Measurements from ENCODE around the gene AGGF1.
"Not testable (repeated sequence)": the region's sequence is repeated elsewhere in the genome, so short reads cannot be mapped to it uniquely, and the experiment has no call there.

Gene AGGF1

DNA sequence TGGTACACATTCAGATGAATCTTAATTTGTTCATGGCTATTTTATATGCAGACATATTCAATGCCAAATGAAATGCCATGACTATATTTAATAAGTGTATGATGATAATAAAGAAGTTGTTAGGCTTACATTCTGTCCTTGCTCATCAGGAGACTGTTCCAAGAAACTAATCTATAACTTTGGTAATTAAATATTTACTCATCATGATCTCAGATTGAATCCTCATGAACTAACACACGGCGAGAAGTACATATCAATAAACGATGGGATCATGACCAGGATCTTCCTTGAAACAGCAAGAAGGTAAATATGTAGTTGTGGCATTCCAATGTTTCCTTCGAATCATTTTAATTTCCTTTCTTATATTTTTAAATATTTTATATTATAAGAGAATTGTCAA, 12.5 kb upstream of the AGGF1 start:
- no peak for DNase-seq (ENCODE audit: low read depth)
- H3K4me3 ChIP-seq (ENCODE audit: low read depth, low read length), result no peak overlapping the region

DNA sequence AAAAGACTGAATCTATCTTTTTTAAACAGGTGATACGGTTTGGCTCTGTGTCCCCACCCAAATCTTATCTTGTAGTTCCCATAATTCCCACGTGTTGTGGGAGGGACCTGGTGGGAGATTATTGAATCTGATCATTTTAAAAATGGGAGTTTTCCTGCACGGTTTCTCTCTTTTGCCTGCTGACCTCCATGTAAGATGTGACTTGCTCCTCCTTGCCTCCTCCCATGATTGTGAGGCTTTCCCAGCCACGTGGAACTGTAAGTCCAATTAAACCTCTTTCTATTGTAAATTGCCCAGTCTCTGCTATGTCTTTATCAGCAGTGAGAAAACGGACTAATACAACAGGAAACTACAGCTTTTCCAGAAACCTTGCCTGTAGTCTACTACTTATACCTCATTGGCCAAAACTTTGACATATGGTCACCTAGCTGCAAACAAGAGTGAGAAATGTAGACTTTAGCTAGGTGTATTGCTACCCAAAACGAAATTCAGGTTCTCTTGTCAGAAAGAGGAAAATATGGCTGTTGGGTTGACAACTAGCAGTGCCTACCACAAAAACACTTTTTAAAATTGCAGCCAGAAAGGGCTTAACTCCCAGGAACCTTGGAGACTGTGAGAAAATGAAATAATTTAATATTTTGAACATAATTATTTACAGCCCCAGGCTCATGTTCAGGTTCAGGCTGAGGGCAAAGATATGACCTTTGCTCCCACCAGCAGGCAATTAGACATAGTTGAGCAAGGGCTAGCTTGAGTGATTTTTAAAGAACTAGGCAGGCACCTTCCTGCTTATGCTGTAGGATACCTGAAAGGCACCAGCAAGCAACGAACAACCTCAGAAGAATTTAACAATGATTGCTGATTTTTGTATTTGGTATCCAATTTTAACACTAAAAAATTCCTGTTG, 7.4 kb upstream of the AGGF1 start:
- H3K4me3 ChIP-seq (ENCODE audit: low read depth, low read length), result no peak overlapping the region
- no peak for DNase-seq (ENCODE audit: low read depth)

DNA sequence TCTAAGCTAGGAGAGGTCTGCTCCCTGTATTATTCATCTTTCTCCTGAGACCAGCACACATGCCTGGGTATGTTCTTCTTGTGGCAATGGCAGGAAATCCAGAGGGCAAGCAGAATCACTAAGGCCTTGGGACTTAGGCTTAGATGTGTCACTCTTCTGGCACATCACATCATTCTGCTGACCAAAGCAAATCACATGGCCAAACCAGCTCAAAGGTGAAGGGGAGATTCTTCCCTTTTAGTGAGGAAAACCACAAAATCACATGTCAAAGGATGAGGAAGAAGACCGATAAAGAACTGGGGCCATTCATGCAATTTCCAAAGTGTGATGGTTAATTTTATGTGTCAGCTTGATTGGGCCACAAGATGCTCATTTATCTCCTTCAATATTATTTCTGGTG, 5.7 kb upstream of the AGGF1 start:
- DNase-seq (ENCODE audit: low read depth), result no peak
- no peak overlapping the region for H3K4me3 ChIP-seq (ENCODE audit: low read depth, low read length)

DNA sequence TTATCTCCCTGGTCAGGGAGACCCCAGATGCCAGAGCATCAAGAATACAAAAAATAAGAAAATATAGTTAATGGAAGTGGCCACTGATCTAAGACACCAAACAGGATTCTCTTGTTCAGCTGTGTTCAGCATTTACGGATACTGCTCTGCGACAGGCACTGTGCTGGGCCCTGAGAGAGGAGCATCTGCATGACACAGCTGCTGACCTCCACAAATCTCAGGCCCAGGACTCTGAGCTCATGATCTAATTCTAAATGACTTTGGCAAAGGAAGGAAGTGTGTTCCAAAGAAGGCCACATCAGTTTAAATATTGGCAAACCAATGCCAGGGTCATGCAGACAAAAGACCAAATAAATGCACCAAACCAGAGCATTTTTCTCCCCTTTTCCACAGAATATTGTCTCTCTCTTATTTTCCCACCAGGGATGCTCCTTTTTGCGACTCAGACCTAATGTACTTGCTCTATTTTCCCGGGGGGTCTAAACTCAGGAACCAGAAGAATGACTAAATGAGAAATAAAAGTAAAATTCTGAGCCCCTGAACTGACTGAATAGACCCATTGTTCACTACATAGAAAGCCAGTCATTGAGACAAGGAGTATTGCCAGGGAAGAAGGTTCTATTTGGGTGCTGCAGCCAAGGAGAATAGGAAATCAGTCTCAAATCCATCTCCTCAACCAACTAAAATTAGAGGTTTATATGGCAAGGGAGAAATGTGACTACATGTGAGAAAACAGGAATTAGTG, 1.4 kb upstream of the AGGF1 start:
- H3K4me3 ChIP-seq (ENCODE audit: low read depth, low read length), result no peak overlapping the region
- DNase-seq (ENCODE audit: low read depth), result no peak

DNA sequence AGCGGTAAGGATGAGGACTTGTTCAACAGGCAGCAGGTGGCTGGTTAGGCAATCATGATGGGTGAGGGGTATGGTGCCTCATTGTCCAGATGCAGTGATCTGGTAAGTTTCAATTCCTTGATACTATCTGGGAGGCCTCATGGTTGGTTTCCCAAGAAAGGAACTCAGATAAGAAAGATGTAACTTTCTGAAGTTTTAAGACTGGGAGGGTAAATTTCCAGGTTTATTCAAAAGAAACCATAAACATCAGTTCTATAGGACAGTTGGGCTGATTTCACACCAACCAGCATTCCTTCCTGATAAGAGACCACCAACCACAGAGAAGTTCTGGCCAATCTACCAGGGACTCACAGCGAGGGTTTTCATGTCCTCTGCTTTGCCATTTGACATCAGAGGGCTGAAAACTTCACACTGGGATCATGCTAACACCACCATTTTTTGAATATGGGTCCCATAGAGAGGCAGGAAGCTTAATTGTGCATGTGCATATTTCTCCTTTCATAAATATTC, 773 bp upstream of the AGGF1 start:
- H3K4me3 ChIP-seq (ENCODE audit: low read depth, low read length), result peak overlapping the region; percentile 95
- DNase-seq (ENCODE audit: low read depth), result no peak

DNA sequence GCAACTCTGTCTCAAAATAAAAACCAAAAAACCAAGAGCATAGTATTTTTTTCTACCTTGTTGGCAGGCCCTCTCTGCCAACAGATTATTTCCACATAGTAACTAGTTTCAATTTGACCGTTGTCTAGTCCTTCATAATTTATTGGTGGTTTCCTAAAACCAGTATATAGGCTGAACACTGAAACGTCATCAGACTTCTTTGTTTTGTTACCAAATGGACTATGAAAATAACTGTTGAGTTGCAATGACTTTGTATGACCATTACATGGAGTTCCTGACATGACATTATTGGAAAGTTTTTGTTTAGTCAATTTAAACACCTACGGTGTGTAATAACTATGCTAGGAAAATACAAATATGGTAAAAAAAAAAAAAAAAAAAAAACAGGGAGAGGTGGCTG, 1.7 kb downstream of the AGGF1 start:
- no peak overlapping the region for H3K4me3 ChIP-seq (ENCODE audit: low read depth, low read length)
- no peak for DNase-seq (ENCODE audit: low read depth)

DNA sequence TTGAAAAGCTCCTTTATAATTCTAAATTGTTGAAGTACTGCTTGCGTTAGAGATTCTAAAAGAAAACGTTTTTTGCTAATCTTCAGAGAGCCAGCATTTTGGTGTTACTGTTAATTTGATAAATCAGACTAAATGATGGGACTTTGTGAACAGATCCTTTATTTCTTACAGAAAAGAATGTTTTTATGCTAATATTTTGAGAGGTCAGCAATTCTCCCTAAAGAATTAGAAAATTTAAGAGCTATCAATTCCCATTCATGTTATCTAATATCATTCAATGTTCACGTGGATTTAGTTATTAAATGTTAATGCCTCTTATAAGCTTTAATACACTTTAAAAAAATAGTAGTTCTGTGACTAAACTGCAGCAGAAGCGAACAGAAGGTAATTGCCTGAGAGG, 2.4 kb downstream of the AGGF1 start:
- no peak for DNase-seq (ENCODE audit: low read depth)

DNA sequence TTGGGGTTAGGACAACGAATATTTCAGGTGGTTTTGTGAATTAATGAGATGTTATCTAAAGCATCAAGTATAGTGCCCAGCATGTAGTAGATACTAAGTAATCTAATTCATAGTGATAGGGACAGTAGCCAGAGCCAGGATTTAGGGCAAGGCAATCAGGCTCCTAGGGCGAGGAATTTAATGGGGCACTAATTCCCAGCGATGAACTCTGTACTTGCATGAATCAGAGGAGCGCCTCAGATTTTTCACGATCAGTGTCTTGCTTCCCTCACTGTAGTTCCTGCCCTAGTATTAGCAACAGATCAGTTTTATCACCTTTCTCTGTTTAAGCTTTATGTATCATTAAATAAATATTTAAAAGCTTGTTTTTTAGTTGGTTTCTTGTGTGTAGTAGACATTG, 3.1 kb downstream of the AGGF1 start:
- no peak for DNase-seq (ENCODE audit: low read depth)
- no peak overlapping the region for H3K4me3 ChIP-seq (ENCODE audit: low read depth, low read length)

More for the DNA sequence above, 2.4 kb downstream of the AGGF1 start:
- no peak overlapping the region for H3K4me3 ChIP-seq (ENCODE audit: low read depth, low read length)

DNA sequence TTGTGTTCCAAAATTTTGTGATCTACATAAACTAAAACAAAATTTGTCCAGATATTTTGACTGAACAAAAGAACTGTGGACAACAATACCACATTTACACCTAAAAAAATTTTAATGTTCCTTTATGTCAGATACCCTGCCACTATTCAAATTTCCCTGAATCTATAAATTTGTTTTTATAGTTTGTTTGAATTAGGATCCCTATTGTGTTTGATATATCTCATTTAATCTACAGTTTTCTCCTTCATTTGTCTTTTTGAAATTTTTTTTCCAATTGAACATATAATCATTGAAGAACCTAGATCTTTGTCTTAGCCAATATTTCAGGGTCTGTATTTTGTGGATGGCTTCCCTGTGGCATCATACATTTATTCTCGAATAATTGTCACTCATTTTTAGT, 5.7 kb downstream of the AGGF1 start:
- DNase-seq (ENCODE audit: low read depth), result no peak

DNA sequence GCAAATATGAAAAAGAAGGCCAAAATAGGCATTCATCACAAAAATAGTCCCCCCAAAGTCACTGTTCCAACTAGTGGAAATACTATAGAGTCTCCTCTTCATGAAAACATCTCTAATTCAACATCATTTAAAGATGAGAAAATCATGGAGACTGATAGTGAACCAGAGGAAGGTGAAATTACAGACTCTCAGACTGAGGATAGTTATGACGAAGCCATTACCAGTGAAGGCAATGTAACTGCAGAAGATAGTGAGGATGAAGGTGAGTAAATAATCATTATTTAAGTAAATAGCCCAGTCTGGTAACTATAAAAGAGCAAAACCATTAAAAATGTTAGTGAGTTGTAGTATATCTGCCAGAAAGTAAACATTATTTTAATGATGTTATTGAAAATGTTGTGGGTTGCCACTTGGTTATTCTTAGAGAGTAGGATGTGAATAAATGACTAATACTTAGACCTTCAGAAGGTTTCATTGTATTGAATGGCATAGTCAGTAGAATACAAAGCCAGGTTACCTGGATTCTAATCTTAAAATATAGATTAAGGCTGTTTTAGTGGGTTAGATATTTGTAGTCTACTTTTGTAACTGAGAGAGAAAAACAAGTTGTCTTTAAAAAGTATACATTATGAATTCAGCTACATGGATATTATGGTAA, 16.3 kb downstream of the AGGF1 start:
- no peak for DNase-seq (ENCODE audit: low read depth)
- H3K4me3 ChIP-seq (ENCODE audit: low read depth, low read length), result no peak overlapping the region

More for the DNA sequence above, 5.7 kb downstream of the AGGF1 start:
- H3K4me3 ChIP-seq (ENCODE audit: low read depth, low read length), result no peak overlapping the region

DNA sequence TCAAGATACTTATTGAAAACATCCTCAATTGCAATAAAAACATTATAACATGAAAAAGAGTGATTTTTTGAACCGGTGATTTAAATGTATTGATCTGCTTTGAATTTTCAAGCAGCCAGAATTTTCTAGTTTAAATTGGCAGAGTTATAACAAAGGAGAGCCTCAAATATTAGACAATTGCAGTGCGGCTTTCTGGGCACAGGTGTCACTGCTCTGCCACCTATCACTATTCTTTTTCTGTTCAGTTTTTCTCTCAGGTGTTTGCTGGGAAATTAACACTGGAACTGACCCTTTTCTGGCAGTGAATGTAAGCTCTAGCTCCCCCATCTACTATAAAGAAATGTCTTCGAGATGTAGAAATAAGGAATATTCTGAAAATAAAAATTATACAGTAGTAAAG, 33.8 kb downstream of the AGGF1 start:
- H3K4me3 ChIP-seq (ENCODE audit: low read depth, low read length), result no peak overlapping the region
- DNase-seq (ENCODE audit: low read depth), result no peak

DNA sequence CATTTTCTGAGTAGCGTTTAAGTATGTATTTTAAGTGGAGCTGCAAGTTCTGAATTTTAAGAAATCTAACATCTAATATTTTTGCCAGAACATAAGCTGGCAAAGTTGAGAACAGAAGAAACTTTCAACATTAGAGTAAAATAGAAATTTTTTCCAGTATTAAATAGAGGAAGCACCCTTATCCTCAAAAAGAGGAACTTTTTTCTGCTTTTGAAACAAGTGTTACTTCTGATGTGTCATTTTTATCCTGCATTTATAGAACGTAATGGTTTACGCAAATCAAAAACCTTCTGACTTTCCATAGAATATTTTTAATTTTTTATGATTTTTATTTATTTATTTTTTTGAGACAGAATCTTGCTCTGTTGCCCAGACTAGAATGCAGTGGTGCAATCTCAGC, 35.1 kb downstream of the AGGF1 start:
- no peak for DNase-seq (ENCODE audit: low read depth)
- no peak overlapping the region for H3K4me3 ChIP-seq (ENCODE audit: low read depth, low read length)

DNA sequence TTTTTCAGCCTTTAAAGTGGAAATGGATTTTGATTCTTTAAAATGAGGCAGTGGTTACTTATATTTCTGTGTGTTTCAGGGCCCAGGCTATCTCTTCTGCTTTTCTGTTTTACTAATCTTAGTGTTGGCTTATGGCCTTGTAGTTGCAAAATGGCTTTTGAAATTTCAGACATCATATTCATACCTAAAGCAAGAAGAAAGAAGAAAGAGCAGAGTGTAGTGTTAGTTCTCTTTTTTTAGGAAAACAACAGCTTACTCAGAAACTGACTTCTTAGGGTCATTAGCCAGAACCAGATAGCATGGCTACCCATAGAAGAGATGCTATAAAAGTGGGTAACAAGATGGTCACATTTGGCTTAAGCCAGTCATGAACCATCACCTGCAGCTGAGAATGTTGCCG, 36.0 kb downstream of the AGGF1 start:
- no peak overlapping the region for H3K4me3 ChIP-seq (ENCODE audit: low read depth, low read length)
- no peak for DNase-seq (ENCODE audit: low read depth)

DNA sequence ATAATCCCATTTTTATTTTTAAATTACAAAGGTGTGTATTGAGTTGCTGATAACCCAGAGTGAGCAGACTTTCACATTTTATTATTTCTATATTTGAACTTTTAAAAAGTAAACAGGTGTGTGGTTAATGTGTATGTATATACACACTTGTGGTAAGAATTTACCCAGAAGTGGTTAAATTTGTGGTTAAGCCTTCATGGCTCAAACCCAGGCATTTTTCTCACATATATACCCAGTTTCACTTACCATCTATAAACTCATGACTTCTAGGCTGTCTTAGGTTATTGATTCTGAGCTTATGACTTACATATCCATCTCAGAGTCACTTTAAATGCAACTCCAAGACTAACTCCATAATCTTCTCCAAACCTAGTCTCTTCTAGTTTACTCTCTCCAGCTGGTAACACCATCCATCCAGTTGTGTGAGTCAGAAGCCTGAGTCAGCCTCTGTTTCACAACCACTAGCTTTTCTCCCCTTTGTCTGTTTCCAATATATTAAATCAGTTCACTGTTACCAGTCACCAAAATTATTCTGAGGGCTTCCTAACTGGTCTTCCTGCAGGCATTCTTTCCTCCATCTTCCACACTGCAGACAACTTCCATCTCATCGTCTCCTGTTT, 36.7 kb downstream of the AGGF1 start:
- DNase-seq (ENCODE audit: low read depth), result peak; percentile 62

DNA sequence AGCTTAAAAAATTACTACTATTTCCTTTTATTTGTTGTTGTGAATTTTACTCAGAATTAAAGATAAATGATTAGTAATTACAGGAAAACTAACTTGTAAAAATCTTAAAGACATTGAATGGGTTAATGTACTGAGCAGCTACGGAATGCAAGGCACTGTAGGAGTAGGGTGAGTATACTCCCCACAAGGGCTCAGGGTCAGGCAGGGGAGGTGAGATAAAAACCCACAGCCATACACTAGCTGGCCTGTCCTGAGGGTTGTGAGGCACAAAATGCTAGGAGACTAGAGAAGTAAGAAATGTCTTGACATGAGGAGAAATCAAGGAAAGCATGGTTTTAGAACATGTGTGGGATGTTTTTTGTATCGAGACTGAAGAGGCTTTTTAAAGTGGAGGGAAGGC, 43.5 kb downstream of the AGGF1 start:
- no peak for DNase-seq (ENCODE audit: low read depth)
- H3K4me3 ChIP-seq (ENCODE audit: low read depth, low read length), result no peak overlapping the region

More for the DNA sequence above, 36.7 kb downstream of the AGGF1 start:
- H3K4me3 ChIP-seq (ENCODE audit: low read depth, low read length), result no peak overlapping the region

DNA sequence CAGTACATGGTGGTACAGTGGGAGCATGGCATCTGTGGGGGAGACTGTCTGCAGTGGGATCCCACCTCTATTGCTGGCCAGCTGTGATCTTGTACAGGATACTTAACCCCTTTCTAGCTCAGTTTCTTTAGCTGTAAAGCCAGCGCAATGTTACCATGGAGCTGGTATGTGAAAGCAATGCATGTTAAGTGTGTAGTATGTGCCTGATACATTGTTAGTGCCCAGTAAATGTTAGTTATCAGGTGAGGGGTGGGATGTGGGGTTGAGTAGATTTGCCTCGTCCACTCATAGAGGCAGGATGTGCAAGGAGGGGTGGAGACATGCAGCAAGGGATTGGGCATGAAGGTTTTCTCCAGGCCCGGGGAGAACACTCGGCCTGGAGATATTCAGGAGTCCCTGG, 44.5 kb downstream of the AGGF1 start:
- DNase-seq (ENCODE audit: low read depth), result no peak
- no peak overlapping the region for H3K4me3 ChIP-seq (ENCODE audit: low read depth, low read length)

DNA sequence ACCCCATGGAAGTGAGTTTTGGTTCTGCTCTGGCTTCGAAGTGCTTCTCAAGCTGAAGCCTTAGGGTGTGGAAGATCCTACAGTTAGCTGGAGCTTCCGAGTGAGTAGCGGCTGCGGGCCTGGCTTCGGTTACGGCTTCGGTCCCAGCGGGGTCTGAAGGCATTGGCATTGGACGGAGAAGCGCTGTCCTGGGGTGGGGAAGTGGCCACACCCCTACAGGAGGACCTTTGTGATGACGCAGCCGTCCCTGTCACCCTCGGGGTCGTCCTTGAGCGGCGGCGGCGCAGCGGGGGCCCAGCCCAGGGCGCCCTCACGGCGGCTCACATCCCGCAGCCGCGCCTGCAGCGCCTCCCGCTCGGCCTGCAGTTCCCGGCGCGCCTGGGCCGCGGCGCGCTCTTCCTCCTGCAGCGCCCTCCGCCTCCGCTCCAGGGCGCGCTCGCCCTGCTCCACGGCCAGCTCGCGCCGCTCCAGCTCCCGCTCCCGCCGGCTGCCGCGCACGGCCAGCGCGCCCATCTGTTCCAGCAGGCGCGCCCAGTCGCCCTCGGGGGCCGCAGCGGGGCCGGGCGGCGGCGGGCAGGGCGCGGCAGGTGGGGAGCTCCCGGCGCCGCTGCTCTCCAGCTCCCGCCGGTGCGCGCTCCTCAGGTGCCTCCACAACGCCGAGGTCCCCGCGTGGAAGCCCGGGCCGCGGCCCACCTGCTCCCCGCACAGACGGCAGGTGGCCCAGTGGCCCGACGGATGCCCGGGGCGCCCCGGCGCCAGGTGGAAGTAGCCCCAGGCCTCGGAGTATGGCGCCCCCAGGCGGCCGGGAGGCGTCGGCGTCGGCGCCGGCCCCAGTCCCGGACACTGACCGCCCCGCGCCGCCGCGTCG, 47.0 kb downstream of the AGGF1 start:
- peak overlapping the region; percentile 47 for H3K4me3 ChIP-seq (ENCODE audit: low read depth, low read length)
- DNase-seq (ENCODE audit: low read depth), result peak; percentile 22

DNA sequence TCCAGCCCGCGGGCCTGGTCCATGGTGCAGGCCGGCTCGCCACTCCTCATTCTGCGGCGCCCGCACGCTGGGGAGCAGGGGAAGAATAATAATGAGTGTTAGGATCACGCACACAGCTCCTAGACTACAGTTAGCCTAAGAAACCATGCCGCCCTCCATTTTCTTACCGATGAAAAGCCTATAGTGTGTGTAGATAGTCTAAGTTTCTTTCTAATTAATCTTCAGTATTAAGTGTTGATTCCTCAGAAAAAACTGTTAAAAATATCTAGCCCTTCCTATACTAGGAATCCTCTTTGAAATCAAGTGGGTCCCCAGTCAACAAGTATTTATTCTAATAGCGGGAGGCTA, 47.6 kb downstream of the AGGF1 start:
- H3K4me3 ChIP-seq (ENCODE audit: low read depth, low read length), result peak overlapping the region; percentile 47
- no peak for DNase-seq (ENCODE audit: low read depth)

DNA sequence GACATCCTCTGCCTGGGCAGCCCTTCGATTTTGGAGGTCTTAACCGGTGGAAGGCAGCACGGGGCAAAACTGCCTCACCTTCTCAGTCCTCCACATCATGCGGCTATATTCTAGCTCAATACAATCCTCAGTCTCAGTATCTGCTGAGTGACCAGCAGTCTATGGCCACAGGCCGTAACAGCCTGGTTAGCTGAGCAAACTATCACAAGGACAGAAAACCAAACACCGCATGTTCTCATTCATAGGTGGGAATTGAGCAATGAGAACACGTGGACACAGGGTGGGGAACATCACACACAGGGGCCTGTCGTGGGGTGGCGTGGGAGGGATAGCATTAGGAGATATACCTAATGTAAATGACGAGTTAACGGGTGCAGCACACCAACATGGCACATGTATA, 50.3 kb downstream of the AGGF1 start:
- not testable (repeated sequence) for DNase-seq (ENCODE audit: low read depth); H3K4me3 ChIP-seq (ENCODE audit: low read depth, low read length)
